IPS-20b (cell line): ENCODE results near the gene RHCG.

Experiments
- H3K27ac ChIP-seq: one replicate; pipeline ENCODE4 v1.5.1; 2013; ENCODE audit warnings: low read length
- H3K27me3 ChIP-seq: 2 replicates; pipeline ENCODE4 v1.6.1; 2013; ENCODE audit warnings: mild to moderate bottlenecking, low read length, inconsistent platforms; ENCODE audit not compliant: insufficient read depth
- H3K36me3 ChIP-seq: 2 replicates; pipeline ENCODE4 v1.6.1; 2013; ENCODE audit warnings: low read depth, mild to moderate bottlenecking, inconsistent platforms, low read length, moderate library complexity; ENCODE audit not compliant: insufficient read depth
- H3K4me1 ChIP-seq: 2 replicates; pipeline ENCODE4 v1.6.1; 2013; ENCODE audit warnings: mild to moderate bottlenecking, control low read depth, inconsistent platforms, low read length, moderate library complexity; ENCODE audit not compliant: insufficient read depth
- H3K4me3 ChIP-seq: 2 replicates; pipeline ENCODE4 v1.5.1; 2013; ENCODE audit warnings: mild to moderate bottlenecking, low read length, inconsistent platforms
- H3K9ac ChIP-seq: 2 replicates; pipeline ENCODE4 v1.6.1; 2013; ENCODE audit warnings: low read depth, mild to moderate bottlenecking, inconsistent platforms, low read length, moderate library complexity
- H3K9me3 ChIP-seq: 2 replicates; pipeline ENCODE4 v1.6.1; 2013; ENCODE audit warnings: mild to moderate bottlenecking, low read depth, low read length, inconsistent platforms; ENCODE audit not compliant: insufficient read depth

Gene RHCG

DNA sequence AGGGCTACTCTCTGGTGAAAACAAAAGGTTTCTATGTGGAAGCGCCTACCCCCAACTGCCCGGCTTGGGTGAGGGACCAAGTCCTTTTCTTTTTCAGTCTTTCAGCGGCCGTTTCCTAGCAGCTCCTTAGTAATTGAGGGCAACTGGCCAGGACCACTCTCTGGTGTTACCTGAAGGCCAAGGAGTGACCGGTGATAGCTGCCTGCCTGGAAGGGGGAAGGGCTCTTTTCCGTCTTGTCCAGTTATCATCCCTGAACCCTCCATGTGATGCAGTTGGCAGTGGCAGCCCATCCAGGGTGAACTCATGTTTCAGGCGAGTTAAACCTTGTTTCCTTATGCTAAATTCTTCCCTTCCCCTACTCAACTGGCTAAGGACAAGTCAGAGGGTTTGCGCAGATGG lies 33.3 kb downstream of the RHCG start:
- Histone ChIP-seq H3K4me1 (peaks cover 3% of the 10 kb centered on the region; the same call in 1 of the 2 replicates), H3K27me3 (peaks cover 59% of the 10 kb centered on the region), H3K27ac (no peak overlapping the region), H3K9ac (no peak overlapping the region), H3K4me3 (no peak overlapping the region), H3K36me3 (no peaks in the 10 kb centered on the region), H3K9me3 (no peaks in the 10 kb centered on the region)

DNA sequence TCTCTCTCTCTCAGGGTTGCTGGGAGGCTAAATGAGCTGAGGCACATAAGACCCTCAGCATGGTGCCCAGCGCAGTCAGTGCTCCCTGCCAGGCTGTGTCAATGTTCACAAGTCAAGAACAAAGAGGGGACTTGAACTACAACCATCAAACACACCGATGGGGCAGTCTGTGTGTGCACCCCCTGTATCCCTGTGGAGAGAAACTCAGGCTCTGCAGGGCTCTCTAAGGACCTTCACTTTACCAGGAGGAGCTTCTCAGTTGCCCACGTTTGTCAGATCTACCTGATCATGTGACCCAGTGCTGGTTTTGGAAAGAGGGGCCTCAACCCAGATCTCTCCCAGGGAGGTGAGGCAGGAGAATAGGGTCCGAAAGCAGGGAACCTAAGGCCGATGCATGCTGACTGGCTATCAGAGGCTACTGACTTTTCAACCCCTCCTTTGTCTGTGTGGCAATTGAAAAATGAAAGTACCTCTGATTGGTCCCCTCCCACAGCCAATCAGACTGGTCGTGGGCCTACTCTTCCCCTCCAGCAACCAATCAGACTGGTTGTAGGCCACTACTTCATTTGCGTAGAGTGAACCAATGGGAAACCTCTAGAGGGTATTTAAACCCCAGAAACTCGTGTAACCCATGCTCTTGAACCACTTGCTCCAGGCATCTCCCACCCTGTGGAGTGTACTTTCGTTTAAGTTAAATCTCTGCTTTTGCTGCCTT lies 34.0 kb downstream of the RHCG start:
- Histone ChIP-seq H3K27me3 (peaks cover 67% of the 10 kb centered on the region), H3K4me3 (no peak overlapping the region), H3K36me3 (no peaks in the 10 kb centered on the region), H3K9ac (no peak overlapping the region), H3K9me3 (no peaks in the 10 kb centered on the region), H3K4me1 (peaks cover 3% of the 10 kb centered on the region; the same call in 1 of the 2 replicates), H3K27ac (no peak overlapping the region)

DNA sequence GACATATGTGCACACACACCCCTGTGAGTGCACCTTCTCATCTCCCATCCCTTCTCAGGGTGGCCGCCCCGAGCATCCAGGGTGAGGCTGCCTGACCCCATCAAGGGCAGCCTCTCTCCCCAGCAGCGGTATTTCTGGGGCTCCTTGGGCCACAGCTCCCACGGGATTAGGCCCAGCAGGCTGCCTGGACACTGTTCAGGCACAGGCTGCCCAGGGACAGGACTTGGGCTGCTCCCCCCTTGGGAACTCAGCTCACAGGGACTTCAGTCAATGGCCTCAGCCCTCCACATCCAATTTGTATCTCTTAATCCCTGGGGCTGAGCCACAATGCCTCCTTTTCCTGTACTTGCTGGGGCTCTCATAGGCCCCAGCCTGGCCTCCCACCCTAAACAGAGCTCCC lies 35.0 kb downstream of the RHCG start:
- Histone ChIP-seq H3K9ac (no peak overlapping the region), H3K27me3 (peaks cover 69% of the 10 kb centered on the region), H3K4me1 (peaks cover 3% of the 10 kb centered on the region; the same call in 1 of the 2 replicates), H3K27ac (no peak overlapping the region), H3K36me3 (no peaks in the 10 kb centered on the region), H3K9me3 (no peaks in the 10 kb centered on the region), H3K4me3 (no peak overlapping the region)

DNA sequence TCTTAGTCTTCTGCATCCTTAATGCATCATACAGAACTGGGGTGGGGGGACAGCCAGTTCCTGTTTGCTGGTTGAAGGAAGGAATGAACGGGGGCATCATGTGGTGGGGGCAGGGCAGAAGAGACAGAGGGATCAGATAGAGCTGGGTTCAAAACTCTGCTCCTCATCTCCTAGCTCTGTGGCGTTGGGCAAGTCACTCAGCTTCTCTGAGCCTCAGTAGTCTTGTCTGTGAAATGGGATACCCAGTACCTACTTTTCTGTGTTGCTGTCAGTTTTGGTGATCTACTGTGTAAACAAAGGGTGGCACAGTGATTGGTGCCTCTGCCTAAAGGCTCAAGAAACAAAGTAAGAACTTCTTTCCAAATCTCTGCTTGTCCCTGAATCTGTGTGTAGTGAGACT lies 36.3 kb downstream of the RHCG start:
- H3K27ac ChIP-seq: no peak overlapping the region
- peaks cover 3% of the 10 kb centered on the region; the same call in 1 of the 2 replicates for H3K4me1 ChIP-seq
- H3K4me3 ChIP-seq: no peak overlapping the region
- no peaks in the 10 kb centered on the region for H3K9me3 ChIP-seq
- H3K36me3 ChIP-seq: no peaks in the 10 kb centered on the region
- peaks cover 77% of the 10 kb centered on the region for H3K27me3 ChIP-seq
- no peak overlapping the region for H3K9ac ChIP-seq

DNA sequence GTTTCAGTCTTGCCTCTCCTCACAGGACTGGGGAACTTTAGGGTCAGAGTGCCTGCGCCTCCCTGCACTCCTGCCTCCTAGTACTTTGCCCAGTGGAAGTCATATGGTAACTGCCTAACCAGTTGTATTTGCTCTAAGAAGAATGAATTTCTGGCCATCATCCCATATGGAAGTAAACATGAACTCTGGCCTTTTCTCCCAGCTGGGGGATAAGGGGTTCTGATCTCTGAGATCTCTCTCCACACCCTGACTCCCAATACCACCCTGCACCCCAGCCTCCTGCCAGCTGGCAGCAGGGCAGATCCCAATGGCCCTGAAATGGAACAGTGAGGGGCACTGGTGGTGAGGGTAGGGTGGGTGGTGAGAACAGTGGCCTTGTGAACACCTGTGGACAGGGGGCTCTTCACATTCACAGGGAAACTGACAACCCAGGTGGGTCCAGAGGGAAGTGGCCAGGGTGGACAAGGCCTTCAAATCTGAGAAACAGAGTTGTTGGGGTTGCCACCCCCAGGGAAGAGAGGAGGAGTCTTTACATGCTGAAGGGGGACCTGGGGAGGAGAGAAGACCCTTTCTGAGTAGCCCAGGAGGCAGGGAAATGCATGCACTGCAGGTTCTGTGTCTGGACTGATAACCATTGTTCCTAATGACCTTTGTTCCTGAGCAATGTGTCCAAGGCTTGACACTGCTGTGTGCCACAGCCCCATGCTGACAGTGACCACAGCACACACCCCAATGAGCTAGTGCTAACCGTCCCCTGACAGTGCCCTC lies 36.9 kb downstream of the RHCG start:
- no peak overlapping the region for H3K27ac ChIP-seq
- no peak overlapping the region for H3K9ac ChIP-seq
- no peak overlapping the region for H3K4me3 ChIP-seq
- no peaks in the 10 kb centered on the region for H3K36me3 ChIP-seq
- H3K4me1 ChIP-seq: peaks cover 3% of the 10 kb centered on the region; the same call in 1 of the 2 replicates
- peaks cover 77% of the 10 kb centered on the region for H3K27me3 ChIP-seq
- H3K9me3 ChIP-seq: no peaks in the 10 kb centered on the region

DNA sequence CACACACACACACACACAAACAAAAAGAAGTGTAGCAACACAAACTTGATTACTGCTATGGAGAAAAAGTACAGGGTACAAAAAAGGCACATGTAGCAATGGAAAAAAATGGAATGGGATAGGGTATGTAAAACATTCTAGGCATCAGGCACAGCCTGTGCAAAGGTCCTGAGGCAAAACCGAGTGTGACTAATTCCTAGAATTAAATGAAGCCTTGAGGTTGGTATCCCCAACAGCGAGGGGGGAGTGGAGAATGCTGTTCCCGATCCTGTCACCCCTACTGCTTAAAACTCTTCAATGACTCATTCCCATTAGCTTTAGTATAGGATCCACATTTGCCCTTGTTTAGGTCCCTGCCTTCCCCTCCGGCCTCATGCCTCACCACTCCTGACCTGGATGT lies 37.9 kb downstream of the RHCG start:
- Histone ChIP-seq H3K27ac (no peak overlapping the region), H3K9me3 (no peaks in the 10 kb centered on the region), H3K36me3 (no peaks in the 10 kb centered on the region), H3K27me3 (peaks cover 76% of the 10 kb centered on the region), H3K4me1 (peaks cover 3% of the 10 kb centered on the region; the same call in 1 of the 2 replicates), H3K4me3 (no peak overlapping the region), H3K9ac (no peak overlapping the region)

DNA sequence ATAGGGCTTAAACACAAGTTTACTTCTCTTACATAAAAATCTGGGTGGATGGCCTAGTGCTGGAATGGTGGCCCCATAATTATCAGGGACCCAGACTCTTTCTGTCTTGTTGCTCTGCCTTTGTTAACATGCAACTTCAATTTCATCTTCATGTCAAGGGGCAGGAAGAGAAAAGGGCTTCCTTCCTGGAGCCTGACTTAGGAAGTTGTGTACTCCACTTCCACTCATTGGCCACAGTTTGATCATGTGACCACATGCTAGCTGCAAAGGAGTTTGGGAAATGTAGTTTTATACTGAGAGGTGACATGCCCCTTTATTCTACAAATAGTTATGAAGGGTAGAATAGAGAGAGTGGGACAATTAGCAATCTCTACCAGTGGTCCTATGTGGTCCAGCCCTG lies 39.3 kb downstream of the RHCG start:
- Histone ChIP-seq H3K27me3 (peaks cover 71% of the 10 kb centered on the region), H3K9me3 (no peaks in the 10 kb centered on the region), H3K4me3 (no peak overlapping the region), H3K9ac (no peak overlapping the region), H3K27ac (no peak overlapping the region), H3K36me3 (no peaks in the 10 kb centered on the region), H3K4me1 (peaks cover 3% of the 10 kb centered on the region; the same call in 1 of the 2 replicates)

DNA sequence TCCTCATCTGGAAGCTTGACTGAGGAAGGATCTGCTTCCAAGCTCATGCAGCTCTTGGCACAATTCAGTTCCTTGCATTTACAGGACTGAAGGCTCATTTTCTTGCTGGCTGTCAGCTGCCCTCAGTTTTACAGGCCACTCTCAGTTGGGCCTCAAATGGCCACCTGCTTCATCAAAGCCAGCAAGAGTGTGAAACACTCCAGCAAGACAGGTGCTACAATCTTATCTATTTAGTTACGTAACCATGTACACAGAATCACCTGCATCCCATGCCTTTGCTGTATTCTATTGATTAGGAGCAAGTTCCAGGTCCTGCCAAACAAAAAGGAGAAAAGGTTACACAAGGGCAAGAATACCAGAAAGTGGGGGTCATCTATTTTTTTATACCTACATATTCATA lies 40.8 kb downstream of the RHCG start:
- H3K27me3 ChIP-seq: peaks cover 67% of the 10 kb centered on the region
- H3K9me3 ChIP-seq: no peaks in the 10 kb centered on the region
- H3K36me3 ChIP-seq: no peaks in the 10 kb centered on the region
- no peak overlapping the region for H3K27ac ChIP-seq
- H3K9ac ChIP-seq: no peak overlapping the region
- no peak overlapping the region for H3K4me3 ChIP-seq
- H3K4me1 ChIP-seq: peaks cover 3% of the 10 kb centered on the region; the same call in 1 of the 2 replicates

DNA sequence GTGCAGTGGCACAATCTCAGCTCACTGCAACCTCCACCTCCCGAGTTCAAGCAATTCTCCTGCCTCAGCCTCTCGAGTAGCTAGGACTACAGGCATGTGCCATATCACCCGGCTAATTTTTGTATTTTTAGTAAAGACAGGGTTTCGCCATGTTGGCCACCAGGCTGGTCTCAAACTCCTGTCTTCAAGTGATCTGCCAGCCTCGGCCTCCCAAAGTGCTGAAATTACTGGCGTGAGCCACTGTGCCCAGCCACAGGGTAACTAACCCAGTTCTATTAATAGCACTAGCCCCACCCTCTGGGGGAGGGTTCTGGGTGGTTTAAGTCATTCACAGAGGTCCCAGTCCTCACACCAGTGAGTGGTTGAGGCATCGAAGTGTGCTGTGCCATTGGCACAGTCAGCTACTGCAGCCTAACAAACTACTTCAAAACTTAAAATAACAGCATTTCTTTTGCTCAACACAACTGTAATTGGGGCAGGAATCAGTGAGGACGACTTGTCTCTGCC lies 44.0 kb downstream of the RHCG start:
- Histone ChIP-seq H3K27ac (no peak overlapping the region), H3K4me1 (peaks cover 3% of the 10 kb centered on the region; the same call in 1 of the 2 replicates), H3K36me3 (no peaks in the 10 kb centered on the region), H3K9ac (no peak overlapping the region), H3K9me3 (no peaks in the 10 kb centered on the region), H3K27me3 (peaks cover 58% of the 10 kb centered on the region), H3K4me3 (no peak overlapping the region)

DNA sequence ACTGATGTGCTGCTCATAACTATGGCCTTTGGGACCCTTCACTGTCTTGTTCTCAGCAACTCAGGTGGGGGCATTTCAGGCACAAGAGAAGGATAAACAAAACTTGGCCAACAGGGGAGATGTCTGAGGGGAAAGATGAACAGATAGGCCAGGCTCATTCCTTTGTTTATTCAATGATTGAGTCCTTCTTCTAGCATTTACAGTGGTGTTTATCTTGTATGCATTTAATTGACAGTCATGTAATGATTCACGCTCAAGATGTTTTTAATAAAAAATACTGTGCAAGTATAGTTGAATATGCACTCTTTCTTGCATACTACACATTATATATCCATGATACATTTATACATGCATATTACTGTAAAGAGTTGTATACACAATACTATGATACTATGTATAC lies 44.5 kb downstream of the RHCG start:
- H3K4me1 ChIP-seq: peaks cover 3% of the 10 kb centered on the region; the same call in 1 of the 2 replicates

DNA sequence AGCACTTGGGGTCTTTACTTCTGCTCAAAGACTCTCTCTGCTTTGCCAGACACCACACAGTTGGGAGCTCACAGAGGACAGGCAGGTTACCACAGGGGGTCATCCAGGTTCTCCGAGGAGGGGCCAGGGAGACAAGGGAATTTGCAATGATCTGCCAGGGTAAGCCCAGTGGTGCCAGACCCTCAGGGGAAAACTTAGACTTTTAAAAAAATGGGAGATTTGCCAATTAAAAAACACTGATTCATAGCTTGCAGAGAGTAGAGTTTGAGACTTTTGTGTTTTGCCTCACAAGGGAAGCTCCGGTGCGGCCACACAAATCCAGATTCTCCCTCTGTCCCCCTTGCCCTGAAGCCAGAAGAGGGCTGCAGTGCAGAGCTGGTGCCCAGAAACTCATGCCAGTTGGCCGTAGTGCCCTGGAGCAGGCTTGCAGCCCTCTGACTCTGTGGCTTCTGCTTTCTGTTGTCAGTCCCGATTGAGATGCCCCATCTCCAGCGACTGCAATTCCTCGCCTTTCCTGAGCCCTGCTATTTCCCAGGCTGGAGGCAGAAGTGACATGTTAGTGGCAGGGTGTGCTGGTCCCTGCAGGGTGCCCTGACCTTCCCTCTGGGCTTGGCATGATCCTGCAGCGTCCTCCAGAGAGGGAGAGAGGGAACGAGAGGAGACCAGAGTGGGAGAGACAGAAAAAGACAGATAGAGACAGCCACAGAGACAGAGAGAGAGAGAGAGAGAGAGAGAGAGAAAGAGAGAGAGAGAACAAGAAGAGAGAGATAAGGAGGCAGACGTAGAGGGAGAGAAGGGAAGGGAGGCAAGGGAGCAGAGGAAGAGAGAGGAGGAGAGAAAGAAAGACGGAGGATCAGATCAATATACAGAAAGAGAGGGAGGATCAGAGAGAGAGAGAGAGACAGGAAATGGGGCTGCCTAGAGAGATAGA lies 46.0 kb downstream of the RHCG start:
- Histone ChIP-seq H3K27me3 (peaks cover 68% of the 10 kb centered on the region), H3K9ac (no peak overlapping the region), H3K9me3 (no peaks in the 10 kb centered on the region), H3K4me1 (peaks cover 3% of the 10 kb centered on the region; the same call in 1 of the 2 replicates), H3K27ac (no peak overlapping the region), H3K4me3 (no peak overlapping the region), H3K36me3 (no peaks in the 10 kb centered on the region)

More for the DNA sequence above, 44.5 kb downstream of the RHCG start:
- Histone ChIP-seq H3K4me3 (no peak overlapping the region), H3K9me3 (no peaks in the 10 kb centered on the region), H3K27me3 (peaks cover 60% of the 10 kb centered on the region), H3K9ac (no peak overlapping the region), H3K36me3 (no peaks in the 10 kb centered on the region), H3K27ac (no peak overlapping the region)
